Measurements from ENCODE around the gene OSBPL6. TPM values are rescaled to one million over a fixed set of nuclear protein-coding genes. Genes with fewer than 3 reads are reported as not detected.

The OSBPL6 gene
- total RNA-seq, 4 donors from 2014 or later = 1.5 to 4.0 (median 3.1) TPM

DNA sequence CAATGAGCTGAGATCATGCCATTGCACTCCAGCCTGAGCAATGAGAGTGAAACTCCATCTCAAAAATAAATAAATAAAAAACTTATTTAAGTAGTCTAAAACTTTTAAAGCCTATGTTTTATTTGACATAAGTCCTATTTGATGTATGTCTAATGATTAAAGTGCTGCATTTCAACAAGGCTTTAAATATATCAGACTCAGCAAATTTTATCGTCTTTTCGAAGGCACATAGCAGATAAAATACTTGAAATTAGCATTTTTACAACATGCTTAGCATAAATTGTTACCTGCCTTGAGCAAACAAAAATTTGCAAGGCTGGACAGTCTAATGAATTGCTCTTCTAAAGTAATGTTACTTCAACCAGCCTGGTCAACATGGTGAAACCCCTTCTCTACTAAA is 170.8 kb downstream of the OSBPL6 start:
- no peak overlapping the region for H3K4me3 ChIP-seq
- no peaks in the 10 kb centered on the region for H3K9me3 ChIP-seq
- WGBS, 2 donors (ENCODE audit: low coverage in 1 of 2) = 87 to 95% methylated on average over 2 of the region's 2 CpGs
- H3K27ac ChIP-seq = no peak overlapping the region
- ATAC-seq = no peak
- TF ChIP-seq POLR2AphosphoS5 (IDR thresholded peaks at IDR 0.05) = no peak
- TF ChIP-seq, protein P1, sequence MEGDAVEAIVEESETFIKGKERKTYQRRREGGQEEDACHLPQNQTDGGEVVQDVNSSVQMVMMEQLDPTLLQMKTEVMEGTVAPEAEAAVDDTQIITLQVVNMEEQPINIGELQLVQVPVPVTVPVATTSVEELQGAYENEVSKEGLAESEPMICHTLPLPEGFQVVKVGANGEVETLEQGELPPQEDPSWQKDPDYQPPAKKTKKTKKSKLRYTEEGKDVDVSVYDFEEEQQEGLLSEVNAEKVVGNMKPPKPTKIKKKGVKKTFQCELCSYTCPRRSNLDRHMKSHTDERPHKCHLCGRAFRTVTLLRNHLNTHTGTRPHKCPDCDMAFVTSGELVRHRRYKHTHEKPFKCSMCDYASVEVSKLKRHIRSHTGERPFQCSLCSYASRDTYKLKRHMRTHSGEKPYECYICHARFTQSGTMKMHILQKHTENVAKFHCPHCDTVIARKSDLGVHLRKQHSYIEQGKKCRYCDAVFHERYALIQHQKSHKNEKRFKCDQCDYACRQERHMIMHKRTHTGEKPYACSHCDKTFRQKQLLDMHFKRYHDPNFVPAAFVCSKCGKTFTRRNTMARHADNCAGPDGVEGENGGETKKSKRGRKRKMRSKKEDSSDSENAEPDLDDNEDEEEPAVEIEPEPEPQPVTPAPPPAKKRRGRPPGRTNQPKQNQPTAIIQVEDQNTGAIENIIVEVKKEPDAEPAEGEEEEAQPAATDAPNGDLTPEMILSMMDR (IDR thresholded peaks at IDR 0.05) = no peak
- no peak for TF ChIP-seq POLR2A (IDR thresholded peaks at IDR 0.05)
- no peak for TF ChIP-seq EP300 (IDR thresholded peaks at IDR 0.05)
- H3K36me3 ChIP-seq = peaks cover 0 to 7% of the 10 kb centered on the region in 2 donors
- no peaks in the 10 kb centered on the region for H3K4me1 ChIP-seq
- H3K27me3 ChIP-seq = no peaks in the 10 kb centered on the region

DNA sequence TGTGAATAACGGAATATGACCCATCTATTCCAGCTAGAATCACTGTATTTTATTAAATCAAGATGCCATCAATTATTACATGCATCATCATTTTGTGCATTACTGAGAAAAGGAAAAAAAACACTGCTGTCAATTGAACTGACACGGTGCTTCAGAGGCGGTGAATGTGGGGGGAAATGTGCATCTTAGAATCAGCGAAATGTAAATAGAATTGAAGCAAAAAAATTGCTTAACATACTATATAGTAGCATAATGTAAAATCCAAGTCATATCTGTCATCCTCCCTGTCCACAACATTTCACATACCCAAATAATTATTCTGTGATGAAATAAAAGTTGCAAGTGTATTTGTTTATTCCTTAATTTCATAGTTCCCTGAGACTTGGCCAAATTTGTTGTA is 172.1 kb downstream of the OSBPL6 start:
- H3K36me3 ChIP-seq = peaks cover 0 to 7% of the 10 kb centered on the region in 2 donors
- 84 to 90% methylated on average over 4 of the region's 4 CpGs for WGBS, 2 donors (ENCODE audit: low coverage in 1 of 2)
- no peaks in the 10 kb centered on the region for H3K27me3 ChIP-seq
- no peaks in the 10 kb centered on the region for H3K9me3 ChIP-seq
- H3K27ac ChIP-seq = no peak overlapping the region
- ATAC-seq = no peak
- no peaks in the 10 kb centered on the region for H3K4me1 ChIP-seq
- H3K4me3 ChIP-seq = no peak overlapping the region
- TF ChIP-seq EP300 (IDR thresholded peaks at IDR 0.05) = no peak
- no peak for TF ChIP-seq POLR2AphosphoS5 (IDR thresholded peaks at IDR 0.05)
- TF ChIP-seq, protein P1 (IDR thresholded peaks at IDR 0.05) = no peak
- no peak for TF ChIP-seq POLR2A (IDR thresholded peaks at IDR 0.05)

DNA sequence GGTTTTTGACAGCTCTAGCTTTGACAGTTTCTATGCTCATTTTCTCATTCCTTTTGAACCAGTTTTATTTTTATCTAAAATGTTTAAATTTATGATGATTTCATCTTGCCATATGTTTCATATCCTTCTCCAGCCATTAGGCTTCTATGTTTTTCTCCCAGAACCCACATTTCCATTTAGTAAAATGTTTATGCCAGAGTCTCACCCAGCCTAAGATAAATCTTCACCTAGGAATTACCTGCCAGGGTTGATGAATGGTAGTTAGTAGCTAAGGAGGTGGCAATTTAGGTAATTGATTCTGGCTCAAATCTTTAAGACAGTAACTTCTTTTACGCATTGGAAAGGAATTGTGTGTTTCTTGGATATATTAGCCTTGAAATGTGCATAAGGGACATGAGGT is 173.0 kb downstream of the OSBPL6 start:
- Histone ChIP-seq H3K4me1 (no peaks in the 10 kb centered on the region), H3K27me3 (no peaks in the 10 kb centered on the region), H3K36me3 (peaks cover 0 to 6% of the 10 kb centered on the region in 2 donors), H3K27ac (no peak overlapping the region), H3K9me3 (no peaks in the 10 kb centered on the region), H3K4me3 (no peak overlapping the region)
- TF ChIP-seq POLR2A (IDR thresholded peaks at IDR 0.05) (no peak), EP300 (IDR thresholded peaks at IDR 0.05) (no peak), POLR2AphosphoS5 (IDR thresholded peaks at IDR 0.05) (no peak)
- TF ChIP-seq, protein P1 (IDR thresholded peaks at IDR 0.05) = no peak
- WGBS, 2 donors (ENCODE audit: low coverage in 1 of 2) = 81 to 92% methylated on average over 1 of the region's 1 CpG
- ATAC-seq = no peak

DNA sequence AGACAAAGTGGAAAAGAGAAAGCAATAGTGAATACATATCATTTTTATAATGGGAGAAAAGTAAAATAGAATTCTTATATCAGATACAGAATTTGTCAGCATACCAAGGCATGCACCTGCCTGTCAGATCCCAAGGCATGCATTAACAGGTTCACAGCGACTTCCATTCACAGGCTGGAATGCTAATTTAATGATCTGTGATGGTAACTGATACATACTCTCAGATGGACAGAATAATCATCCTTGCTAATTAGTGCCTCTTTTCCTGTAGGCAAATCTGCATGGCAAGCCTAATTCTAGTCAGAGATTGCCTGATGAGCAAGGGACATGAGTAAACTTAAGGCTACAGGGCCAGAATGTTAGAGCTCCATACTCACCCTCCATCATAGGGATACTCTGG is 180.6 kb downstream of the OSBPL6 start:
- Histone ChIP-seq H3K36me3 (peaks cover 0 to 22% of the 10 kb centered on the region in 2 donors), H3K27ac (no peak overlapping the region), H3K4me1 (no peaks in the 10 kb centered on the region), H3K9me3 (no peaks in the 10 kb centered on the region), H3K27me3 (no peaks in the 10 kb centered on the region), H3K4me3 (no peak overlapping the region)
- 58 to 70% methylated on average over 1 of the region's 1 CpG for WGBS, 2 donors (ENCODE audit: low coverage in 1 of 2)
- TF ChIP-seq POLR2A (IDR thresholded peaks at IDR 0.05) (no peak), EP300 (IDR thresholded peaks at IDR 0.05) (no peak), POLR2AphosphoS5 (IDR thresholded peaks at IDR 0.05) (no peak)
- TF ChIP-seq, protein P1 (IDR thresholded peaks at IDR 0.05) = no peak
- ATAC-seq = no peak

DNA sequence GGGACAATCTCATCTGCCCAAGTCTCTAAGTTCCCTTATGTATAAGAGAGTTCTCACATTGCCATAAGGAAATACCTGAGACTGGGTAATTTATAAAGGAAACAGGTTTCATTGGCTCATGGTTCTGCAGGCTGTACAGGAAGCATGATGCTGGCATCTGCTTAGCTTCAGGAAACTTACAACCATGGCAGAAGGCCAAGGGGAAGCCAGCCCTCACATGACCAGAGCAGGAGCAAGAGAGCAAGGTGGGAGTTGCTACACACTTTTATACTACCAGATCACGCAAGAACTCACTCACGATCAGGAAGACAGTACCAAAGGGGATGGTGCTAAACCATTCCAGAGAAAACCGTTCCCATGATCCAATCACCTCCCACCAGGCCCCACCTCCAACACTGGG is 182.7 kb downstream of the OSBPL6 start:
- no peaks in the 10 kb centered on the region for H3K27me3 ChIP-seq
- H3K36me3 ChIP-seq = peaks cover 0 to 22% of the 10 kb centered on the region in 2 donors
- TF ChIP-seq EP300 (IDR thresholded peaks at IDR 0.05) (no peak), POLR2A (IDR thresholded peaks at IDR 0.05) (no peak), POLR2AphosphoS5 (IDR thresholded peaks at IDR 0.05) (no peak)
- TF ChIP-seq, protein P1 (IDR thresholded peaks at IDR 0.05) = no peak
- H3K27ac ChIP-seq = no peak overlapping the region
- H3K4me3 ChIP-seq = no peak overlapping the region
- ATAC-seq = no peak
- no peaks in the 10 kb centered on the region for H3K9me3 ChIP-seq
- no peaks in the 10 kb centered on the region for H3K4me1 ChIP-seq
- 100% methylated on average over 1 to 2 of the region's 3 CpGs for whole genome bisulfite sequencing, 2 donors (ENCODE audit: low coverage in 1 of 2)

Data from gastroesophageal sphincter (tissue), 4 donors.